Neural cell (in vitro differentiated cells): ENCODE data around the gene CDH8.

Experiments used
- CTCF ChIP-seq: fragments of 450-650 bp; IDR thresholded peaks from 2 replicates; pipeline ENCODE4 v1.5.1; 2014; ENCODE audit warnings: antibody characterized with exemption, mild to moderate bottlenecking, moderate library complexity; ENCODE audit not compliant: poor library complexity, severe bottlenecking
- EP300 ChIP-seq: fragments of 450-650 bp; conservative IDR thresholded peaks from 2 replicates; pipeline ENCODE4 v1.6.1; 2014; ENCODE audit warnings: antibody characterized with exemption, mild to moderate bottlenecking, moderate library complexity; ENCODE audit not compliant: poor library complexity, severe bottlenecking
- EZH2 ChIP-seq: fragments of 200-600, 300-800 bp; shearing (Covaris generic), sonication (generic); IDR thresholded peaks from 2 replicates; pipeline ENCODE4 v1.6.1; 2014; ENCODE audit warnings: antibody characterized with exemption, low read length, borderline replicate concordance, mild to moderate bottlenecking; ENCODE audit not compliant: insufficient read depth, poor library complexity, severe bottlenecking
- MXI1 ChIP-seq: fragments of 450-650 bp; conservative IDR thresholded peaks from 2 replicates; pipeline ENCODE4 v1.6.1; 2014; ENCODE audit warnings: antibody characterized with exemption, mild to moderate bottlenecking; ENCODE audit not compliant: poor library complexity, severe bottlenecking
- POLR2AphosphoS5 ChIP-seq: IDR thresholded peaks from 2 replicates; pipeline ENCODE4 v1.6.1; 2012
- REST ChIP-seq: IDR thresholded peaks from 2 replicates; pipeline ENCODE4 v1.6.1; 2012; ENCODE audit warnings: borderline replicate concordance
- SMC3 ChIP-seq: fragments of 450-650 bp; conservative IDR thresholded peaks from 2 replicates; pipeline ENCODE4 v1.6.1; 2014; ENCODE audit warnings: antibody characterized with exemption, mild to moderate bottlenecking, moderate library complexity; ENCODE audit not compliant: poor library complexity
- TAF1 ChIP-seq: IDR thresholded peaks from 2 replicates; pipeline ENCODE4 v1.6.1; 2012; ENCODE audit warnings: low read depth

- TF ChIP-seq CTCF (no peak), EP300 (no peak), SMC3 (no peak), EZH2 (no peak), POLR2AphosphoS5 (no peak), MXI1 (no peak), TAF1 (no peak), REST (no peak)
Observed at GRCh38 chr16:61901689-61902088, 134.5 kb downstream of the CDH8 start.
